ENCODE results near the gene ASB8. TPM values are rescaled to one million over a fixed set of nuclear protein-coding genes. Genes with fewer than 3 reads are reported as not detected.

Gene ASB8, protein sequence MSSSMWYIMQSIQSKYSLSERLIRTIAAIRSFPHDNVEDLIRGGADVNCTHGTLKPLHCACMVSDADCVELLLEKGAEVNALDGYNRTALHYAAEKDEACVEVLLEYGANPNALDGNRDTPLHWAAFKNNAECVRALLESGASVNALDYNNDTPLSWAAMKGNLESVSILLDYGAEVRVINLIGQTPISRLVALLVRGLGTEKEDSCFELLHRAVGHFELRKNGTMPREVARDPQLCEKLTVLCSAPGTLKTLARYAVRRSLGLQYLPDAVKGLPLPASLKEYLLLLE
- 100 to 1,000 TPM in 1 of 3 donors, 10 to 100 TPM in 2; 68.0 to 140 (median 84.2) TPM for polyA plus RNA-seq

DNA sequence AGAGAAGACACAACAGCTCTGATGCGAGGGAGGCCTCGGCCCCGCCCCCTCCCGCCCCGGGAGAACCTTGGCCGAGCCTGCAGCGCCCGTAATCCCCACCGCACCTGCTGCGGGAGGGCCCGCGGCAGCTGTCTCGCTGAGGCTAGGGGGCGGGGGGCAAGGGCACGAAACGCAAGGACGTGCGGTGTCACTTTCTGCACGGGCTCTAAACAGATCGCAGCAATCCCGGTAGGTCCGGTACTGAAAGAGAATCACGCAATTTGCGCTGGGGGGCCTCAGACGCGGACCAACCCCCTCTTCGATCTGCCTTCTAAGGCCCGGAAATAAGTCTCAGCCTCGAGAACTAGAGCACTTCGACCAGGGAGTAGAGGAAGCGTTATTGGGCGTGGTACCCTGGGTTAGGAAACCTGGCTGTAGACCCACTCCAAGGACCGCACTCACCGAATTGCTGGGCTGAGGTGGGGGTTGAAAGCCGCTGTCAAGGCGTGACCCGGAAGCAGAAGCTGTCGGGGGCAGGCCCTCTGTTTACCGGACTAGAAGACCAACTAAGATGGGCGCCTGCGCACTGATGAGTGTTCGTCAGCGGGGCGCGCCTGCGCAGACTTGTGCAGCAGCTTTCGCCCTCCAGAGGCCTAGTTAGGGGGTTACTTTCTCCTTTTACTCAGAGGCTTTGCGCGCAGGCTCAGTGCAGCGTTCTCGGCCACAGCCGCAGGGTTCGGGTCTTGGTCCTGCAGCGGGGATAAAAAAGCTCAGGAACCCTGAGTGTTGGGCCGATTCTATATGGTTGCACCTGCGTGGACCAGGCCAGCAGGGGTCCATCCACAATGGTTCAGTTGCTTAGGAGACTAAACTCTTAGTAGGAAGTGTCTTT is at the start of gene ASB8:
Gene ASB8 (minus strand): TSS at position 498 of the 871 bp plus-strand sequence. CDS start 4,019 bp downstream, outside the sequence.
- peak within 1 kb of the TSS; percentile 92 to 98 (median 97) for H3K27ac Mint-ChIP-seq
- no peaks in the 10 kb centered on the region for H3K9me3 Mint-ChIP-seq
- H3K4me1 Mint-ChIP-seq = peaks cover 30 to 48% of the 10 kb centered on the region in 2 donors
- H3K27me3 Mint-ChIP-seq (ENCODE audit: low read depth in 3 of 3) = peaks cover 6 to 13% (median 9%) of the 10 kb centered on the region in 3 donors
- H3K4me3 Mint-ChIP-seq = peak within 1 kb of the TSS; percentile 89 to 99 (median 96)
- H3K36me3 Mint-ChIP-seq = peaks cover 6 to 10% (median 10%) of the 10 kb centered on the region in 3 donors
- DNase-seq = peak; percentile 99

DNA sequence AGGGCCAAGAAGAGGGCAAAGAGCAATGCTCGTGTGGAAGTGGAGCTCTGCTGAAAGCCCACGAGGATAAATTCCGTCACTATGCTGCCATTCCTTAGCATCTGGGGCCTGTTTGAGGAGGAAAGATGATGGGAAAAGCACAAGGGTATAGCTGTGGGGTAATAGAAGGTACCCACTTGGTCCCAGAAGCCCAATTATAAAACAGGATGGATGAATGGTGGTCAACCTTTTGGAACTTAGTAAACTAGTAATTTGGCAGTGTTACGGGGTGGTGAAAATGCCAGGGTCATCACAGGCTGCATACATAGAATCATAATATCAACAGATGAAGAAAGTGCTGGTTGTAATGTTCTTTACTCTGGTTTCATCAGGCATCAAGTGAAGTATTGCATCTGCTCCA is 45.9 kb upstream of the ASB8 start, which contains the start of gene OR10AD1:
Gene OR10AD1 (minus strand): TSS at position 101 of the 400 bp plus-strand sequence. CDS start 0 bp downstream, at position 101.
- peaks cover 41 to 49% of the 10 kb centered on the region in 2 donors for H3K4me1 Mint-ChIP-seq
- peak within 1 kb of the TSS in 1 of 5 donors; percentile 39 for H3K4me3 Mint-ChIP-seq
- H3K36me3 Mint-ChIP-seq = peaks cover 23 to 50% (median 36%) of the 10 kb centered on the region in 3 donors
- H3K9me3 Mint-ChIP-seq = peaks cover 24 to 61% (median 37%) of the 10 kb centered on the region in 6 donors
- H3K27me3 Mint-ChIP-seq (ENCODE audit: low read depth in 3 of 3) = peaks cover 6 to 16% (median 8%) of the 10 kb centered on the region in 3 donors
- H3K27ac Mint-ChIP-seq = peak within 1 kb of the TSS in 1 of 6 donors; percentile 41
- no peak for DNase-seq

DNA sequence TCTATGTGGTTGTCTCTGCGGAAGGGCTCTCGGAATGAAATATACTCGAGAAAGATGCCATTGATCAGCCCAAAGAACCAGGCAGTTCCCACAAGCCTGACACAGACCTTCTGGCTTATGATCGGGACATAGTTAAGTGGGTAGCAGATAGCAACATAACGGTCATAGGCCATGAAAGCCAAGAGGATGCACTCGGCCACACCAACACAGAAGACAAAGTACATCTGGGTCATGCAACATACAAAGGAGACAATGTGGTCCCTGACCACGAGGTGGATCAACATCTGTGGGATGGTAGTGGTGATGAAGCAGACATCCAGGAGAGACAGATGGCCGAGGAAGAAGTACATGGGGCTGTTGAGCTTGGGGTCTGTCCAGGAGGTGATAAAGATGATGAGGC is 45.5 kb upstream of the ASB8 start:
- H3K4me3 Mint-ChIP-seq = peak overlapping the region in 1 of 5 donors; percentile 39
- no peak for DNase-seq
- H3K9me3 Mint-ChIP-seq = peaks cover 20 to 57% (median 33%) of the 10 kb centered on the region in 6 donors
- H3K27ac Mint-ChIP-seq = peak overlapping the region in 1 of 6 donors; percentile 41
- peaks cover 9 to 19% (median 10%) of the 10 kb centered on the region in 3 donors for H3K27me3 Mint-ChIP-seq (ENCODE audit: low read depth in 3 of 3)
- peaks cover 43 to 54% of the 10 kb centered on the region in 2 donors for H3K4me1 Mint-ChIP-seq
- H3K36me3 Mint-ChIP-seq = peaks cover 23 to 50% (median 36%) of the 10 kb centered on the region in 3 donors

DNA sequence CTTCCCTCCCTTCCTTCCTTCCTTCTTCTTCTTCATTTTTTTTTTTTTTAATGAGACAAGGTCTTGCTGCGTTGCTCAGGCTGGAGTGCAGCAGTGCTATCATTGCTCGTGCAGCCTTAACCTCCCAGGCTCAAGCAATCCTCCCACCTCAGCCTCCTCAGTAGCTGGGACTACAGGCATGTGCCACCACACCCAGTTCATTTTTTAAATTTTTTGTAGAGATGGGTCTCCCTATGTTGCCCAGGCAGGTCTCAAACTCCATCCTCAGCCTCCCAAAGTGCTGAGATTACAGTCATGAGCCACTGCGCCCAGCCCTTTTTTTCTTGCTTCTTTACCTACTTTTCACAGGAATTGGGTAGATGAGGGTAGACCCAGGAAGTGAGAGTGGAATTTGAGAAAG is 44.2 kb upstream of the ASB8 start:
- Mint-ChIP-seq H3K27ac (peak overlapping the region in 1 of 6 donors; percentile 32), H3K27me3 (ENCODE audit: low read depth in 3 of 3) (peaks cover 9 to 16% (median 11%) of the 10 kb centered on the region in 3 donors), H3K4me1 (peaks cover 47 to 61% of the 10 kb centered on the region in 2 donors), H3K36me3 (peaks cover 23 to 42% (median 26%) of the 10 kb centered on the region in 3 donors), H3K4me3 (peak overlapping the region in 2 of 5 donors; percentile 17 to 31), H3K9me3 (peaks cover 8 to 44% (median 20%) of the 10 kb centered on the region in 6 donors)
- no peak for DNase-seq

DNA sequence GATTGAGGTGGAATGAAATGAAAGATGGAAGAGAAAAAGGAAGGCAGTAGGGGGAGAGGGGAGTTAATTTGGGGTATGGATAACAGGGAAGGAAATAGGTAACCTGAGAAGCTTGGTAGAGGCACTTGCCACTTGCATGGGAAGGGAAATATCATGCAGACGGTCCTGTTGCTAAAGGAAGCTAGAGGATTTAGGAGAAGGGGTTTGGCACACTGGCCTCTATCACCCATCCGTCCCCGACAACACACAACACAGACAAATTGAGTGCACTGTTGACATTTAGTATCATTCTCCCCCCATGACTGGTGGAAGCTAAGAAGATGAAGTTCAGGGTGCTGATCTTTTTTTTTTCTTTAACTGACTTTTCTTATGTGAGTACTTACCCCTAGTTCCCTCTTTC is 43.8 kb upstream of the ASB8 start:
- DNase-seq = no peak
- Mint-ChIP-seq H3K4me1 (peaks cover 47 to 61% of the 10 kb centered on the region in 2 donors), H3K36me3 (peaks cover 22 to 38% (median 23%) of the 10 kb centered on the region in 3 donors), H3K27ac (peak overlapping the region; percentile 79 to 97 (median 95)), H3K27me3 (ENCODE audit: low read depth in 3 of 3) (peaks cover 9 to 16% (median 11%) of the 10 kb centered on the region in 3 donors), H3K9me3 (peaks cover 5 to 40% (median 17%) of the 10 kb centered on the region in 6 donors), H3K4me3 (peak overlapping the region; percentile 88 to 93 (median 91))

DNA sequence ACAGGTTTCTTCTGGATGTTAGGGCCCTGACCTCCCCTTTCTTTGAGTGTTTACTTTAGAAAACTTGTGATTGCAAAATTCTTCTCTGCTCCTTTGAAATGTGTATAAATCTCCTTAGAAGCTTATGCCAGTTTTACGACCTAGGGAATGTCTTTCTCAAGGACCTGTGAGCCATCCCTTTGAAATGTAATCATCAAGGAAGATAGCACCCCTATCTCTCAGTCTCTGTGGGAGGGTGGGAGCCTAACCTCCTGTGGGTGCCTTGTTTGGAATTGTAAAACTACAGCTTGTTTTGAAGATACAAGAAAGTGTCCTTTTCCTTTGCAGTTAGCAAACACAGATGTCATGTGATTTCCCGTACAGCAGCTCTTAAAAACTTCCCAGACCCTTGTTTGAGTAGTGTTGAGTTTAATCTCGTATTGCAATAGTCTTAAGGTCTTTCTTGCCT is 42.5 kb upstream of the ASB8 start:
- Mint-ChIP-seq H3K36me3 (peaks cover 16 to 32% (median 23%) of the 10 kb centered on the region in 3 donors), H3K9me3 (peaks cover 2 to 34% (median 17%) of the 10 kb centered on the region in 6 donors), H3K4me1 (peaks cover 47 to 61% of the 10 kb centered on the region in 2 donors), H3K27ac (peak overlapping the region; percentile 91 to 97 (median 95)), H3K27me3 (ENCODE audit: low read depth in 3 of 3) (peaks cover 9 to 15% (median 11%) of the 10 kb centered on the region in 3 donors), H3K4me3 (peak overlapping the region; percentile 88 to 93 (median 91))
- no peak for DNase-seq

DNA sequence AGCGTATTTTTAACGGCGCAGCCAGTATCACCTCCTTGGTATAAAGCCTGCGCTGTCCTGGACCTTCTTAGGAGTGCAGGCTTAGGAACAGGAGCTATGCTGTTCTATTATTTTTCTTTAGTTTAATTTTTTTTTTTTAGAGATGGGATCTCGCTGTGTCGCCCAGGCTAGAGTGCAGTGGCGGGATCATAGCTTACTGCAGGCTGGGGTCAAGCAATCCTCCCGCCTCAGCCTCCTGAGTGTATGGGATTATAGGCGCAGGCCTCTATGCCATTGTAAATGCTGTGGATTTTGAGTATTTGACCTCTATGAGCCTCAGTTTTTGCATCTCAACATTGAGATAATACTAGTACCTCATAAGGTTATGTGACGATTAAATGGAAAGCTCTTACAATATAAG is 41.7 kb upstream of the ASB8 start:
- H3K36me3 Mint-ChIP-seq = peaks cover 11 to 24% (median 18%) of the 10 kb centered on the region in 3 donors
- H3K4me3 Mint-ChIP-seq = peak overlapping the region; percentile 88 to 93 (median 91)
- peaks cover 47 to 61% of the 10 kb centered on the region in 2 donors for H3K4me1 Mint-ChIP-seq
- peak overlapping the region; percentile 91 to 97 (median 95) for H3K27ac Mint-ChIP-seq
- H3K27me3 Mint-ChIP-seq (ENCODE audit: low read depth in 3 of 3) = peaks cover 9 to 14% (median 9%) of the 10 kb centered on the region in 3 donors
- peaks cover 2 to 26% (median 12%) of the 10 kb centered on the region in 6 donors for H3K9me3 Mint-ChIP-seq
- DNase-seq = no peak

DNA sequence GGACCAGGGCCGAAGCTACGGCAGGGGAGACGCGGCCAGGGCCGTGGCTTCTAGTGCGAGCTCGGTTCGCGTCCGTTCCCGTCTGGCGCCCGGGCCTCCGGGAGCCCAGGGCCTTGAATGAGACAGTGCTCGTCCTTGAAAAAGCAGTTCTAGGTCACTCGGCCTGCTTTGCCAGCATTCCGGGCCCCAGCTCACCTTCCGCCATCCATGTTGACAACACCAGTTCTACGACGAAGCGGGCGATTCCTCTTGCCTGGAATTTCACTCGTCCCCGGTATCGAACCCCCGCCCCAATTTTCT is 41.3 kb upstream of the ASB8 start:
- peaks cover 9 to 17% (median 12%) of the 10 kb centered on the region in 3 donors for H3K27me3 Mint-ChIP-seq (ENCODE audit: low read depth in 3 of 3)
- peak overlapping the region; percentile 88 to 93 (median 91) for H3K4me3 Mint-ChIP-seq
- peaks cover 2 to 23% (median 11%) of the 10 kb centered on the region in 6 donors for H3K9me3 Mint-ChIP-seq
- peaks cover 47 to 61% of the 10 kb centered on the region in 2 donors for H3K4me1 Mint-ChIP-seq
- no peak for DNase-seq
- peaks cover 11 to 24% (median 18%) of the 10 kb centered on the region in 3 donors for H3K36me3 Mint-ChIP-seq
- peak overlapping the region; percentile 91 to 97 (median 95) for H3K27ac Mint-ChIP-seq

DNA sequence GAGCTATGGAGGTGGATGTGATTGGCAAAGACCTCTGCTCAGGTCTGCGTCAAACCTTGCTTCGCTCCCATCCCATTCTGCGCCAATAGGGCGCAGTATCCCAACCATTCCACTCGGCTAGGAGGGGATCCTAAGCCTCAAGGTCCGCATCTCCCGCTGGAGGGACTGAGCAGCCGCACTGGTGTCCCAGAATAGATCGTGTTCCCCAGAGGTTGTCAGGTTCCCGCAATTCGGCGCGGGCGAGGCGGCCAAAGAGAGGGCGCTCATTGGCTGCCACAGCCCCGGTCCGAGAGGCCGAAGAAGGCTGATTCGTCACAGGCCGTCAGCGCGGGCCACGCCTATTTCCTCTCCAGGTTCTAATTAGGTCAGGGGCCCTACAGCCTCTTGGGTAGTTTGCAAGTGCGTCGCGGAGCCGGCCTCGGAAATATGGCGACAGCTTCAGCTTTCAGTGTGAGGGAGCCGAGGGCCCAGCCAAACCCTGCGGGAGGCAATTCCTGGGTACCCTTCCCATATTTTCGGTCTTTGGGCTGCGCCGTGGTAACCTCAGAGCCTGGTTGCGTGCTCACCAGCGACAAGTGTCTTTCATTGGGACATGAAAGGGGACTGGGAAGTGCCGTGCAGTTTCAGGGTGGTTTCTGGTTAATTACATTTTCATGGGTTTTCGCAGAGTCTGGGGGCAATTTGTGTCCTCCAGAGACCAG is 40.8 kb upstream of the ASB8 start:
- peak; percentile 91 to 92 (median 91) for DNase-seq
- Mint-ChIP-seq H3K36me3 (peaks cover 11 to 19% (median 13%) of the 10 kb centered on the region in 3 donors), H3K4me3 (peak overlapping the region; percentile 88 to 93 (median 91)), H3K27me3 (ENCODE audit: low read depth in 3 of 3) (peaks cover 9 to 17% (median 15%) of the 10 kb centered on the region in 3 donors), H3K4me1 (peaks cover 47 to 61% of the 10 kb centered on the region in 2 donors), H3K27ac (peak overlapping the region; percentile 91 to 97 (median 95)), H3K9me3 (peaks cover 0 to 18% (median 8%) of the 10 kb centered on the region in 6 donors)

DNA sequence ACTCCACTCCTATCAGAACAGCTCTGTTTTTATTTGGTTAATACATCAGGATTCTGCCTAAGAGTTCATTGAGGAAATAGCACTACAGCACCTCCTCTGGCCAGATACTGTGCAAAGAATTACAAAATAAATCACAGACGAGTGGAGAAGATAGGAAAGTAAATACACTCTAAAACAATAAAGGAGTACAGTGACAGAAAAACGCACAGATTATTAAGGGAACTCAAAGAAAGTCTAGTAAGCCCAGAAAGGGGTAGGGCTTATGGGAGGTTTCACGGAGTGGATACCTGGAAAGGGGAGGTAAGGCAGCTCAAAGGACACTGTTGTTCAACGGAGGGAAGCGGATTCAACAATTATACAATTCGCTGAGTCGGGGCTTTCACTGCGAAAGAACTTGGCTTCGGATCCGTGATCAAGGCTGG is 40.2 kb upstream of the ASB8 start:
- peaks cover 47 to 55% of the 10 kb centered on the region in 2 donors for H3K4me1 Mint-ChIP-seq
- DNase-seq = peak in 2 of 3 donors; percentile 37 to 38

DNA sequence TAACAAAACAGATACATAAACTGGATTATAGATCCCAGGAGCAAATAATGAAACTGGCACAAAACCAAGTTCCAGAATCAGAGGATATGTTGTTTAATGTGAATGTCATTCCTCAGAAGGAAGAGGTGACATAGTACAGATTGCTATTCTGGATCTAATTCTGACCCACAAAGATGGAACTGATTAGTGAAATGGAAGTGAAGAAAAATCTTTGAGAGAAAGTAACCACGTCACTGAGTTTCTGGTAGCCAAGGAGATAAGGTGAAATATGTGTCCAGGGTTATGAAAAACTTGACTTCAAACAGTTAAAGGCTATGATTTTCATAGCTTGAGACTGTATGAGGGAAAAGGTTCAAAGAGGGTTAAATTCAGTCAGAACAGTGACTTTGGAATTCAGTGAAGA is 37.5 kb upstream of the ASB8 start:
- DNase-seq = no peak
- Mint-ChIP-seq H3K27me3 (ENCODE audit: low read depth in 3 of 3) (peaks cover 8 to 20% (median 18%) of the 10 kb centered on the region in 3 donors), H3K36me3 (peaks cover 0 to 4% (median 0%) of the 10 kb centered on the region in 3 donors), H3K27ac (no peak overlapping the region), H3K4me1 (peaks cover 21 to 28% of the 10 kb centered on the region in 2 donors), H3K4me3 (no peak overlapping the region), H3K9me3 (no peaks in the 10 kb centered on the region)

More for the DNA sequence above, 40.2 kb upstream of the ASB8 start:
- H3K9me3 Mint-ChIP-seq = peaks cover 0 to 12% (median 4%) of the 10 kb centered on the region in 6 donors
- peak overlapping the region; percentile 88 to 93 (median 91) for H3K4me3 Mint-ChIP-seq
- peak overlapping the region; percentile 91 to 97 (median 95) for H3K27ac Mint-ChIP-seq
- peaks cover 6 to 14% (median 12%) of the 10 kb centered on the region in 3 donors for H3K36me3 Mint-ChIP-seq
- H3K27me3 Mint-ChIP-seq (ENCODE audit: low read depth in 3 of 3) = peaks cover 7 to 17% (median 15%) of the 10 kb centered on the region in 3 donors

DNA sequence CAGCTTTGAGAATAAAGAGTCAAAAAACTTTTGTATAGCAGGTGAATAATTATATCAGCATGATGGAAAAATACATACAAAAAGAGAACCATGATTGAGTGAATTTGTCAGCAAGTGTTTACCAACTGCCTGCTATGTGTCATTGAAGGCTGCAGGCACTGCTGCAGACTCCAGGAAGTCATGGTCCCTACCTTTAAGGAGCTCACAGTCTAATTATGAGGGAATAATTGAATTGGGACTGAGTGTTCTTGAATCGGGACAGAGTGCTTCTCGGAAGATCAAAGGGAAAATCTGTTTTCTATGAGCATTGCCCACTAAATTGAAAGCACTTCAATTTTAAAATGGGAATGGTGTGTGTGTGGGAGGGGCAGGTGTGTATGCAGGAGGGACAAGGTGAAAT is 36.3 kb upstream of the ASB8 start:
- Mint-ChIP-seq H3K36me3 (peaks cover 0 to 4% (median 0%) of the 10 kb centered on the region in 3 donors), H3K4me3 (no peak overlapping the region), H3K4me1 (peaks cover 10 to 16% of the 10 kb centered on the region in 2 donors), H3K9me3 (no peaks in the 10 kb centered on the region), H3K27ac (no peak overlapping the region), H3K27me3 (ENCODE audit: low read depth in 3 of 3) (peaks cover 8 to 20% (median 11%) of the 10 kb centered on the region in 3 donors)
- DNase-seq = no peak

Data from immature natural killer cell (primary cell).